Neuronal stem cell (in vitro differentiated cells): ENCODE measurements around the gene PTPRG.

Source experiments
- DNase-seq: peaks from one replicate; pipeline ENCODE4 v3.0.0-alpha.2; 2013; ENCODE audit warnings: low spot score
- H2AFZ ChIP-seq: one replicate; pipeline ENCODE4 v1.6.1; 2013; ENCODE audit warnings: mild to moderate bottlenecking, low read length, inconsistent platforms
- H2AK5ac ChIP-seq: 2 replicates; pipeline ENCODE4 v1.6.1; 2013; ENCODE audit warnings: low read depth, mild to moderate bottlenecking, inconsistent platforms, low read length, moderate library complexity, mixed read lengths
- H2BK120ac ChIP-seq: 2 replicates; pipeline ENCODE4 v1.6.1; 2013; ENCODE audit warnings: low read depth, mild to moderate bottlenecking, inconsistent platforms, low read length, moderate library complexity, mixed read lengths
- H2BK12ac ChIP-seq: one replicate; pipeline ENCODE4 v1.6.1; 2013; ENCODE audit warnings: low read length, inconsistent platforms
- H2BK15ac ChIP-seq: 2 replicates; pipeline ENCODE4 v1.6.1; 2013; ENCODE audit warnings: mild to moderate bottlenecking, low read length, inconsistent platforms, mixed read lengths
- H2BK5ac ChIP-seq: one replicate; pipeline ENCODE4 v1.6.1; 2013; ENCODE audit warnings: inconsistent platforms, mild to moderate bottlenecking, low read length, moderate library complexity
- H3K14ac ChIP-seq: one replicate; pipeline ENCODE4 v1.6.1; 2013; ENCODE audit warnings: low read length, inconsistent platforms
- H3K18ac ChIP-seq: 2 replicates; pipeline ENCODE4 v1.6.1; 2013; ENCODE audit warnings: low read length, inconsistent platforms
- H3K23ac ChIP-seq: 2 replicates; pipeline ENCODE4 v1.6.1; 2013; ENCODE audit warnings: low read depth, mild to moderate bottlenecking, mixed read lengths, low read length, inconsistent platforms; ENCODE audit not compliant: poor library complexity
- H3K27ac ChIP-seq: replicated peaks from 3 replicates; pipeline ENCODE4 v1.5.1; 2013; ENCODE audit warnings: low read length, inconsistent platforms
- H3K27me3 ChIP-seq, 3 experiments: 2 replicates each; pipeline ENCODE4 v1.6.1; 2013; ENCODE audit warnings: low read length in 3 of 3, mild to moderate bottlenecking in 2 of 3, inconsistent platforms in 1 of 3, low read depth in 1 of 3, mixed read lengths in 1 of 3, moderate library complexity in 1 of 3; ENCODE audit not compliant: control insufficient read depth in 3 of 3, insufficient read depth in 3 of 3
- H3K36me3 ChIP-seq, 2 donors: replicated peaks in 1 of 2; 2 replicates each; pipeline ENCODE4 v1.6.1; 2013; ENCODE audit warnings: low read length in 2 of 2; ENCODE audit not compliant: control insufficient read depth in 2 of 2, insufficient read depth in 2 of 2
- H3K4ac ChIP-seq: 2 replicates; pipeline ENCODE4 v1.6.1; 2013; ENCODE audit warnings: inconsistent platforms, mild to moderate bottlenecking, low read length, moderate library complexity
- H3K4me1 ChIP-seq, 2 donors: 1 replicate in 1 of 2; 2 replicates in 1 of 2; pipeline ENCODE4 v1.6.1; 2013; ENCODE audit warnings: low read length in 2 of 2, low read depth in 1 of 2; ENCODE audit not compliant: control insufficient read depth in 2 of 2, insufficient read depth in 1 of 2
- H3K4me2 ChIP-seq: one replicate; pipeline ENCODE4 v1.6.1; 2013; ENCODE audit warnings: mild to moderate bottlenecking, low read length, inconsistent platforms; ENCODE audit not compliant: insufficient read depth, poor library complexity, severe bottlenecking
- H3K4me3 ChIP-seq, 2 donors: 2 replicates each; pipeline ENCODE4 v1.5.1; 2013; ENCODE audit warnings: low read length in 2 of 2, mild to moderate bottlenecking in 2 of 2, inconsistent platforms in 1 of 2, moderate library complexity in 1 of 2
- H3K79me1 ChIP-seq: one replicate; pipeline ENCODE4 v1.6.1; 2013; ENCODE audit warnings: low read depth, mild to moderate bottlenecking, inconsistent platforms, low read length, moderate library complexity
- H3K9ac ChIP-seq: one replicate; pipeline ENCODE4 v1.6.1; 2013; ENCODE audit warnings: mild to moderate bottlenecking, low read depth, low read length, inconsistent platforms; ENCODE audit not compliant: poor library complexity
- H3K9me3 ChIP-seq, 2 donors: replicated peaks in 1 of 2; 2 replicates each; pipeline versions ENCODE3 to v1.6.1; 2013; ENCODE audit warnings: low read length in 2 of 2, mild to moderate bottlenecking in 2 of 2, inconsistent platforms in 1 of 2, low read depth in 1 of 2, mixed read lengths in 1 of 2, moderate library complexity in 1 of 2; ENCODE audit not compliant: control insufficient read depth in 2 of 2, insufficient read depth in 1 of 2
- H4K8ac ChIP-seq: one replicate; pipeline ENCODE4 v1.6.1; 2013; ENCODE audit warnings: low read depth, mild to moderate bottlenecking, inconsistent platforms, low read length, moderate library complexity
- H4K91ac ChIP-seq: one replicate; pipeline ENCODE4 v1.6.1; 2013; ENCODE audit warnings: low read length, low read depth, mild to moderate bottlenecking, inconsistent platforms; ENCODE audit not compliant: poor library complexity
- WGBS, 2 donors: extraction: QIAGEN DNeasy Blood & Tissue Kit; methylation state at CpG; one replicate each; pipeline ENCODE4 v1.1.7; 2013; ENCODE audit warnings: missing lambda C conversion rate in 2 of 2, mixed read lengths in 1 of 2; ENCODE audit not compliant: insufficient read length in 2 of 2, insufficient replicate concordance in 1 of 2; ENCODE audit errors: extremely low coverage in 2 of 2; 5-methylcytosine and 5-hydroxymethylcytosine counted together

Gene PTPRG

GRCh38 chr3:61605589-61606175 lies 44.3 kb downstream of the PTPRG start:
- no peak overlapping the region for H3K23ac ChIP-seq
- H3K27me3 ChIP-seq: no peaks in the 10 kb centered on the region
- H2AK5ac ChIP-seq: no peak overlapping the region
- no peak overlapping the region for H3K9ac ChIP-seq
- no peak overlapping the region for H2BK120ac ChIP-seq
- H3K4ac ChIP-seq: no peak overlapping the region
- peaks cover 10% of the 10 kb centered on the region for H3K79me1 ChIP-seq
- no peak overlapping the region for H4K8ac ChIP-seq
- H2AFZ ChIP-seq: no peak overlapping the region
- peaks cover 0 to 2% of the 10 kb centered on the region in 2 donors for H3K36me3 ChIP-seq
- H2BK5ac ChIP-seq: no peak overlapping the region
- peaks cover 0 to 7% of the 10 kb centered on the region in 2 donors for H3K4me1 ChIP-seq
- no CpG with 5 or more reads among the region's 4 CpGs for WGBS, 2 donors
- no peak overlapping the region for H3K14ac ChIP-seq
- no peak overlapping the region for H3K4me2 ChIP-seq
- no peak overlapping the region for H2BK15ac ChIP-seq
- H3K4me3 ChIP-seq: no peak overlapping the region
- H4K91ac ChIP-seq: no peak overlapping the region
- H3K27ac ChIP-seq: no peak overlapping the region
- peak overlapping the region; percentile 50 for H3K18ac ChIP-seq
- H3K9me3 ChIP-seq: peaks cover 5 to 10% of the 10 kb centered on the region in 2 donors
- H2BK12ac ChIP-seq: no peak overlapping the region
- no peak for DNase-seq

- Histone ChIP-seq H3K9ac (no peak overlapping the region), H3K23ac (no peak overlapping the region), H3K79me1 (peaks cover 10% of the 10 kb centered on the region), H3K9me3 (peaks cover 5 to 10% of the 10 kb centered on the region in 2 donors), H3K4me2 (no peak overlapping the region), H3K18ac (peak overlapping the region; percentile 50), H2AK5ac (no peak overlapping the region), H2BK12ac (no peak overlapping the region), H2BK5ac (no peak overlapping the region), H2BK120ac (no peak overlapping the region), H3K36me3 (peaks cover 0 to 2% of the 10 kb centered on the region in 2 donors), H3K4me3 (no peak overlapping the region), H3K4ac (no peak overlapping the region), H3K4me1 (peaks cover 0 to 7% of the 10 kb centered on the region in 2 donors), H2BK15ac (no peak overlapping the region), H3K27me3 (no peaks in the 10 kb centered on the region), H4K8ac (no peak overlapping the region), H3K14ac (no peak overlapping the region), H4K91ac (no peak overlapping the region), H2AFZ (no peak overlapping the region), H3K27ac (no peak overlapping the region)
- DNase-seq: no peak
- WGBS, 2 donors: no CpG with 5 or more reads among the region's 6 CpGs
Measured at GRCh38 chr3:61606196-61606595, 44.8 kb downstream of the PTPRG start.

DNA sequence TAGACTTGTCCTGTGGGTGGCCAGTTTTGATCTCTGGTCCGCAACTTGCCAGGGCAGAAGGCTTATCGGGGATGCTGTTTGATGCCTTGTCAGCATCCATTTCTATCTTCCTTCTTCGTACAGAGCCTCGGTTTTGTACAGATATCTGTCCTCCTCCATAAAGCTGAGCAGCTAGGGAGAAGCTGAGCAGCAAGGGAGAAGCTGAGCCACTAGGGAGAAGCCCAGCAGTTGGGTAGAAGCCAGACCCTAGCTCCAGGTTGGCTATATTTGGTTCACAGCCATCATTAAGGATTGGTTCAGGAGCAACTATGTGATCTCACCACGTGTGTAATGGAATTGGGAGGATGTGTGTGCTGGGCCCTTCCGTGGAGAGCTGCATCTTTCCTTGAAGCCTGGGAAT lies 46.7 kb downstream of the PTPRG start:
- Histone ChIP-seq H2BK15ac (no peak overlapping the region), H3K27ac (no peak overlapping the region), H3K9ac (no peak overlapping the region), H3K36me3 (no peaks in the 10 kb centered on the region), H3K14ac (no peak overlapping the region), H2AK5ac (no peak overlapping the region), H2BK12ac (no peak overlapping the region), H2AFZ (no peak overlapping the region), H3K4me2 (no peak overlapping the region), H4K91ac (no peak overlapping the region), H3K27me3 (no peaks in the 10 kb centered on the region), H2BK120ac (no peak overlapping the region), H2BK5ac (no peak overlapping the region), H3K4me1 (peaks cover 0 to 13% of the 10 kb centered on the region in 2 donors), H3K4ac (no peak overlapping the region), H4K8ac (no peak overlapping the region), H3K18ac (no peak overlapping the region), H3K23ac (no peak overlapping the region), H3K4me3 (no peak overlapping the region), H3K9me3 (peaks cover 3 to 9% of the 10 kb centered on the region in 2 donors), H3K79me1 (peaks cover 12% of the 10 kb centered on the region)
- DNase-seq: no peak
- WGBS, 2 donors: no CpG with 5 or more reads among the region's 6 CpGs

DNA sequence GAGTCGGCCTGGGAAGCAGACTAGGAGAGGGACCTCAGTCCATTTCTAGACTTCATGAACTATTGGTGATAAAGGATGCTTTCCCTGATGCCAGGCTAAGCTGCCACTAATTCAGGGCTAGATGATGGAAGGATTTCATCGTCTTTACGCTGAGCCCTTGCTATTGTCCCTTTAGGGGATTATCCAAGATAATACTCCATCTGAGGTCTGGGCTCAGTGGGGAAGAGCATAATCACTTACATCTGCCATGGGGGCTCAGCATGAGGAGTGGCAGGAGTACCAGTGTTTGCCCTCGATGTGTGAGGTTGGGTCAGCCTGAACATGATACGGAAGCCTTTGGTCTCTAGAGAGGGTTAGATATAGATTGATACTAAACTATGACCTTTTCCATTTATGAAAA lies 47.3 kb downstream of the PTPRG start:
- H2BK5ac ChIP-seq: no peak overlapping the region
- H2AK5ac ChIP-seq: no peak overlapping the region
- H3K36me3 ChIP-seq: no peaks in the 10 kb centered on the region
- H3K4me1 ChIP-seq: peaks cover 0 to 13% of the 10 kb centered on the region in 2 donors
- H3K27ac ChIP-seq: no peak overlapping the region
- no CpG with 5 or more reads among the region's 5 CpGs for WGBS, 2 donors
- H2AFZ ChIP-seq: no peak overlapping the region
- no peak overlapping the region for H2BK120ac ChIP-seq
- DNase-seq: no peak
- H3K23ac ChIP-seq: no peak overlapping the region
- no peak overlapping the region for H3K14ac ChIP-seq
- H4K91ac ChIP-seq: no peak overlapping the region
- H3K9ac ChIP-seq: no peak overlapping the region
- no peak overlapping the region for H3K4me3 ChIP-seq
- H3K4ac ChIP-seq: no peak overlapping the region
- H3K27me3 ChIP-seq: no peaks in the 10 kb centered on the region
- peaks cover 10% of the 10 kb centered on the region for H3K79me1 ChIP-seq
- H3K9me3 ChIP-seq: peaks cover 0 to 3% of the 10 kb centered on the region in 2 donors
- H2BK12ac ChIP-seq: no peak overlapping the region
- no peak overlapping the region for H2BK15ac ChIP-seq
- no peak overlapping the region for H3K4me2 ChIP-seq
- H3K18ac ChIP-seq: no peak overlapping the region
- H4K8ac ChIP-seq: no peak overlapping the region
